ENCODE measurements around the gene SFMBT2.

DNA sequence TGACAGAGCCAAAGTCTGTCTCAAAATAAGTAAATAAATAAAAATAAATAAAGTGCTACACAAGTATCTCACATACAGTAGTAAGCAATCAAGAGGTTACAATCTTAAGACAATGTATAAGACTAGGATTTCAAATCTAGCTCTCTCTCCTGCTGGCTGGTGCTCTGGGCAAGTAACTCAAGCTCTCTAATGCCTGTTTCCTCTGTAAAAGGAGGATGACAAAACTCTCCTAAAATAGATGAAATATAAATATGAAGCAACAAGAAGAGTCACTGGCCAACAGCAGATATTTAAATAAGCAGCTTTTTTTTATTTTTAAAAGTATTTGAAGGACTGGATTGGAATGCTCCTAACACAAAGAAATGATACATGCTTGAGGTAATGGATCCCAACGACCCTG lies 7.2 kb downstream of the SFMBT2 start:
- TF ChIP-seq, protein P1, sequence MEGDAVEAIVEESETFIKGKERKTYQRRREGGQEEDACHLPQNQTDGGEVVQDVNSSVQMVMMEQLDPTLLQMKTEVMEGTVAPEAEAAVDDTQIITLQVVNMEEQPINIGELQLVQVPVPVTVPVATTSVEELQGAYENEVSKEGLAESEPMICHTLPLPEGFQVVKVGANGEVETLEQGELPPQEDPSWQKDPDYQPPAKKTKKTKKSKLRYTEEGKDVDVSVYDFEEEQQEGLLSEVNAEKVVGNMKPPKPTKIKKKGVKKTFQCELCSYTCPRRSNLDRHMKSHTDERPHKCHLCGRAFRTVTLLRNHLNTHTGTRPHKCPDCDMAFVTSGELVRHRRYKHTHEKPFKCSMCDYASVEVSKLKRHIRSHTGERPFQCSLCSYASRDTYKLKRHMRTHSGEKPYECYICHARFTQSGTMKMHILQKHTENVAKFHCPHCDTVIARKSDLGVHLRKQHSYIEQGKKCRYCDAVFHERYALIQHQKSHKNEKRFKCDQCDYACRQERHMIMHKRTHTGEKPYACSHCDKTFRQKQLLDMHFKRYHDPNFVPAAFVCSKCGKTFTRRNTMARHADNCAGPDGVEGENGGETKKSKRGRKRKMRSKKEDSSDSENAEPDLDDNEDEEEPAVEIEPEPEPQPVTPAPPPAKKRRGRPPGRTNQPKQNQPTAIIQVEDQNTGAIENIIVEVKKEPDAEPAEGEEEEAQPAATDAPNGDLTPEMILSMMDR (IDR thresholded peaks at IDR 0.05): no peak
- no peak for TF ChIP-seq POLR2A (IDR thresholded peaks at IDR 0.05)

All from right lobe of liver (tissue), 4 donors.